Measurements from ENCODE around the gene CARMIL3.
A peak's percentile ranks its signal among the peaks of the same experiment; 100 is the strongest.
"Not testable (repeated sequence)": the region's sequence is repeated elsewhere in the genome, so short reads cannot be mapped to it uniquely, and the experiment has no call there.

The CARMIL3 gene, protein sequence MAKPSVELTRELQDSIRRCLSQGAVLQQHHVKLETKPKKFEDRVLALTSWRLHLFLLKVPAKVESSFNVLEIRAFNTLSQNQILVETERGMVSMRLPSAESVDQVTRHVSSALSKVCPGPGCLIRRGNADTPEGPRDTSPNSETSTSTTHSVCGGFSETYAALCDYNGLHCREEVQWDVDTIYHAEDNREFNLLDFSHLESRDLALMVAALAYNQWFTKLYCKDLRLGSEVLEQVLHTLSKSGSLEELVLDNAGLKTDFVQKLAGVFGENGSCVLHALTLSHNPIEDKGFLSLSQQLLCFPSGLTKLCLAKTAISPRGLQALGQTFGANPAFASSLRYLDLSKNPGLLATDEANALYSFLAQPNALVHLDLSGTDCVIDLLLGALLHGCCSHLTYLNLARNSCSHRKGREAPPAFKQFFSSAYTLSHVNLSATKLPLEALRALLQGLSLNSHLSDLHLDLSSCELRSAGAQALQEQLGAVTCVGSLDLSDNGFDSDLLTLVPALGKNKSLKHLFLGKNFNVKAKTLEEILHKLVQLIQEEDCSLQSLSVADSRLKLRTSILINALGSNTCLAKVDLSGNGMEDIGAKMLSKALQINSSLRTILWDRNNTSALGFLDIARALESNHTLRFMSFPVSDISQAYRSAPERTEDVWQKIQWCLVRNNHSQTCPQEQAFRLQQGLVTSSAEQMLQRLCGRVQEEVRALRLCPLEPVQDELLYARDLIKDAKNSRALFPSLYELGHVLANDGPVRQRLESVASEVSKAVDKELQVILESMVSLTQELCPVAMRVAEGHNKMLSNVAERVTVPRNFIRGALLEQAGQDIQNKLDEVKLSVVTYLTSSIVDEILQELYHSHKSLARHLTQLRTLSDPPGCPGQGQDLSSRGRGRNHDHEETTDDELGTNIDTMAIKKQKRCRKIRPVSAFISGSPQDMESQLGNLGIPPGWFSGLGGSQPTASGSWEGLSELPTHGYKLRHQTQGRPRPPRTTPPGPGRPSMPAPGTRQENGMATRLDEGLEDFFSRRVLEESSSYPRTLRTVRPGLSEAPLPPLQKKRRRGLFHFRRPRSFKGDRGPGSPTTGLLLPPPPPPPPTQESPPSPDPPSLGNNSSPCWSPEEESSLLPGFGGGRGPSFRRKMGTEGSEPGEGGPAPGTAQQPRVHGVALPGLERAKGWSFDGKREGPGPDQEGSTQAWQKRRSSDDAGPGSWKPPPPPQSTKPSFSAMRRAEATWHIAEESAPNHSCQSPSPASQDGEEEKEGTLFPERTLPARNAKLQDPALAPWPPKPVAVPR (N-terminal part only)

DNA sequence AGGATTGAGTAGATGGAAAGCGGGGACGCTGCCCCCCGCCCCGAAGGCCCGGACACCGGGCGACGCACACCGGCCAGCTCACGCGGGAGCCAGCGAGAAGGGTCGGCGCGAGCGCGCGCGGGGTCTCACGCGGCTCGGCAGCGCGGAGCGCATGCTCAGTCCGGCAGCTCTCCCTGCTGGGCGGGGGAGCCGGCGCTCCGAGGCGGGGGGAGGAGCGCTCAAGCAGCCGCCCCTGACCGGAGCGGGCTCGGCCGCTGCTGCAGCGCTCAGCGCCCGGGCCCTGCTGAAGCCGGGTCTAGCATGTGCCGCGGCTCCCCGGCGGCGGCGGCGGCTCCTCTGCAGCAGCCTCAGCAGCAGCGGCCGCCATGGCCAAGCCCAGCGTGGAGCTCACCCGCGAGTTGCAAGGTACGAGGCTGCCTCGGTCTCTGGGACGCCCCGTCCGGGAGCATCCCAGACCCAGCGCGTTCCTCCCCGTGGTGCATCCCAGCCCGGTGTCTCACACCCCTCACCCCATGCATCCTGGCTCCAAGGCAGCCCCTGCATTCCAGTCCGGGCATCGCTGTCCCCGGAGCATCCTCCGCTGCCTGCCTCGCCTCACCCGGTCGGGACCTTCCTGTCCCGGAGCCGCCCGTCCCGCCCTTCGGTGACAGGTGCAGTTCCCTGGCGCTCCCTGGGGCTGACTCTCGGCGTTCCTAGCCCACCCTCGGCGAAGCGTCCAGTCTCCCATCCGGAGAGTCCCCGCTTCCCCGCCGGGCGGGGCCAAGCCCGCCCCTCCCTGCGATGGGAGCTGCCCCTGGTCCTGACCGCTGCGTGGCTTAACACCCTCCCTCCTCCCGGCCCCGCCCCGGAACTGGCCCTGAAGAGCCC, at the start of gene CARMIL3:
CARMIL3 (plus strand) TSS at position 221 of the 867 bp plus-strand sequence; CDS start at position 366, 145 bp downstream.
- peak; percentile 92 for DNase-seq

DNA sequence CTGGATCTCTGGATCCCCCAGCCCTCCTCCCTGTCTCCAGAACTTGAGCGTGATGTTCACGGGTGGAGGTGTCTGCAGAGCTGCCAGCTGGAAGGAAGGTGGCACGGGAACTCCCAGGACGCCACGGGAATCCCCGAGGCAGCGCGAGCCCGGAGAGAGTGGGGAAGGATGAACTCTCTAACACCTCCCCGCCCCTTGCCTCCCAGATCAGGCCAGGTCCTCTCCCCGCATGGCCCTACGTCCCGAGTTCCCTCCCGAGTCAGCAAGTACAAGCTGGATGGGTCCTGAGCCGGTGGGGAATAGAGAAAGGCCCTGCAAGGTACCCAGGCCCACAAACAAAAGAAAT, 45.4 kb upstream of the CARMIL3 start:
- DNase-seq: not testable (repeated sequence)

DNA sequence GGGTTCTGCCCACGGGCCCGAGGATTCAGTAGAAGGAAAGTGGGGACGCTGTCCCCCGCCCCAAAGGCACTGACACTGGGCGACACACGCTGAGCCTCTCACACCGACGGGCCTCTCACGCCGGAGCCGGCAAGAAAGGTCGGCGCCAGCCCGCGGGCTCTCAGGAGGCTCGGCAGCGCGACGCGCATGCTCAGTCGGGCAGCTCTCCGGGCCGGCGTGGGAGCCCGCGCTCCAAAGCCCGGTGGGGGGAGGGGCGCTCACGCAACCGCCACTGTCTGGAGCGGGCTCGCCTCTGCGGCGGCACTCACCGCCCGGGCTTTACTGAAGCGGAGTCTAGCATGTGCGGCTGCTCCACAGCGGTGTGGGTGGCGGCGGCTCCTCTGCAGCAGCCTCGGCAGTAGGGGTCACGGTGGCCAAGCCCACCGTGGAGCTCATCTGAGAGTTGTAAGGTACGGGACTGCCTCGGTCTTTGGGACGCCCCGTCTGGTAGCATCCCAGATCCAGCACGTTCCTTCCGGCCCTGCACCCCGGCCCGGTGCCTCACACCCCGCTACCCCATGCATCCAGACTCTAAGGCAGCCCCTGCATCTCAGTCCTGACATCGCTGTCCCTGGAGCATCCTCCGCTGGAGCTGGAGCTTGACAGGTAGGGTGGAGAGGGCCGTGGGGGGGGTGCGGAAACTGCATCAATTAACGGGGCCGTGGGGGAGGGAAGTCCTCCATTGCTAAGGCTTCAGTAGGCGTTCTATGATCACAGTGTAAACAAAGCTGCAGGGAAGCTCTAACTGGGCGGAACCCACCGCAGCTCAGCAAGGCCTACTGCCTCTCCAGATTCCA, 44.8 kb upstream of the CARMIL3 start:
- peak; percentile 77 for DNase-seq

DNA sequence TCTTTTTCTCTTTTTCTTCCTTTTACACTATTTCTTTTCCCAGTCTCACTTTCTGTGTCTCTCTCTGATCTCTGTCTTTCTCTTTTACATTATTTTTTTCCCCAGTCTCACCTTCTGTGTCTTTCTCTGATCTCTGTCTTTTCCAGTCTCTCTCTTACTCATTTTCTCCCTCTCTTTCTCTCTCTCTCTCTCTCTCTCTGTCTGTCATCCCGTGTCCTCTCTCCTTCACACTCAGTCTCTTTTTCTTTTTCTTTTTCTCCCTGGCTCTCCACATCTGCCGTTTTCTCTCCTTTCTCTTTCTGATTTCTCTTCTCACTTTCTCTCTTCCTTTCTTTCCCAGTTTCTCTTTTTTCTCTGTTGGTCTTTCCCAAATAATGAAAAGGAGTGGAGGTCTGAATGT, 40.8 kb upstream of the CARMIL3 start:
- DNase-seq: no peak

DNA sequence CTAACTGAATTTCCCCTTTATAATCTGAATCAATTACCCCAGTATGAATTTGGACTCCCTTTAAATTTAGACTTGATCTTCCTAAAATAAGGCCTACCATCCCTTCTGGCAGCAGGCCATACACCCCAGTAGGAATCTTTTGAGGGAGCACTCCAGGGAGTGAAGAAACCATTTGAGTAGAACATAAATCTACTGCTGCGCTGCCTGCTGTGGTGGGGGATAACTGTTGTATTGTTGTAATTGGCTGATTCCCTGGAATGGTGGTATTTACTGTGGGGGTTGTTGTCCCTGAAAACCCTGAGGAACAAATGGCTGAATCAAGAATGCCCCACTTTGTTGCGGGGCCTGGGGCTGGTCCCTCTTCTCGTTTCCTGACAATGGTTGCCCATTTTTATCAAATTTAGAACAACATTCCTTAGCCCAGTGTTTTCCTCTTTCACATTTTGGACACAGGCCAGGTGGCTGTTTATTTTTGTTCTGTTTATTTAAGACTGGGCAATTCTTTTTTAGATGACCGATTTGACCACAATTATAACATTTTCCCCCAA, 39.0 kb upstream of the CARMIL3 start:
- peak; percentile 91 for DNase-seq

DNA sequence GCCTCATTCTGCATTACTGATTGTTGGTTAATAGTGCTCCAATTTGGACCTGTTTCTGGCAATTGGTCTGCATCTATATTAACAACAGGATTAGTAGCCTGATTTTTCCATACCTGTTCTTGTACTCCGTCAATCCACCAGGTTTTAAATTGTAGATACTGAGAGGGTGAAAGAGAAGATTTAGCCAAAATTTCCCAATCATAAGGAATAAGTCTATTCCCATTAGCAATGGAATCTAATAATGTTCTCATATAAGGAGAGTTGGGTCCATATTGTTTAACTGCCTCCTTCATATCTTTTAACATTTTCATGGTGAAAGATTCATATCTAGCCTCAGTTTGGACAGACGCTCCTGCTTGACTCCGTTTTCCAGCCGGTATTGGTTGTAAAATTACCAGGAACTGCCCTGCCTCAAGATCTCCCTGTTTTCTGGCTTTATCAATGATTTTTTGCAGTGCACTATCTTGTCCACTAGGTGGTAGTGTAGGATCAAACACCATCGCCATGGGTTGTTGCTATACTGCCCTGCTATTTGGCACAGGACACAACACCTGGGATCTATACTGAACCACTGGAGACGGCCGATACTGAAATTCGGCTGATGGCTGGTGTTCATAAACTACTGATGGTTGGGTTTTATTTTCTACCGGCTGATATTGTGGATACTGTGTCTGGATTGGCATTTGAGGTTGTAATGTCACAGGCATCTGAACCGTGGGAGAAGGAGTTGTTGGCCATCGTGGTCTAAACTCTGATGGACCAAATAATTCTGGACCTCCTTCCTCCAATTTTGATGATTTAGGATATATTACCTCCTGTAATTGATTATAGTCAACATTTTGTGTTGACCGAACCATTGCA, 37.9 kb upstream of the CARMIL3 start:
- DNase-seq: peak; percentile 82

DNA sequence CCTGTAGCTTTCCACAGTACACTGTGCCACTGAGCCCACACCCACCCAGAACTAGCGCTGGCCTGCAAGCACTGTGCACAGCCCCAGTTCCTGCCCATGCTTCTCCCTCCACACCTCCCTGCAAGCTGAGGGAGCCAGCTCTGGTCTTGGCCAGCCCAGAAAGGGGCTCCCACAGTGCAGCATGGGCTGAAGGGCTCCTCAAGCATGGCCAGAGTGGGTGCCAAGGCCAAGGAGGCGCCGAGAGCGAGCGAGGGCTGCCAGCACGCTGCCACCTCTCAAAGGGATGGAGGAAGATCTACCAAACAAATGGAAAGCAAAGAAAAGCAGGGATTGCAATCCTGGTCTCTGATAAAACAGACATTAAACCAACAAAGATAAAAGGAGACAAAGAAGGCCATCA, 36.1 kb upstream of the CARMIL3 start:
- not testable (repeated sequence) for DNase-seq

DNA sequence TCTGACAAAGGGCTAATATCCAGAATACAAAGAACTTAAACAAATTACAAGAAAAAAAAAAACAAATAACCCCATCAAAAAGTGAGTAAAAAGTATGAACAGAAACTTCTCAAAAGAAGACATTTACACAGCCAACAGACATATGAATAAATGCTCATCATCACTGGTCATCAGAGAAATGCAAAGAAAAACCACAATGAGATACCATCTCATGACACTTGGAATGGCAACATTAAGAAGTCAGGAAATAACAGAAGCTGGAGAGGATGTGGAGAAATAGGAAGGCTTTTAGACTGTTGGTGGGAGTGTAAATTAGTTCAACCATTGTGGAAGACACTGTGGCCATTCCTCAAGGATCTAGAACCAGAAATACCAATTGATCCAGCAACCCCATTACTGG, 32.8 kb upstream of the CARMIL3 start:
- DNase-seq: not testable (repeated sequence)

DNA sequence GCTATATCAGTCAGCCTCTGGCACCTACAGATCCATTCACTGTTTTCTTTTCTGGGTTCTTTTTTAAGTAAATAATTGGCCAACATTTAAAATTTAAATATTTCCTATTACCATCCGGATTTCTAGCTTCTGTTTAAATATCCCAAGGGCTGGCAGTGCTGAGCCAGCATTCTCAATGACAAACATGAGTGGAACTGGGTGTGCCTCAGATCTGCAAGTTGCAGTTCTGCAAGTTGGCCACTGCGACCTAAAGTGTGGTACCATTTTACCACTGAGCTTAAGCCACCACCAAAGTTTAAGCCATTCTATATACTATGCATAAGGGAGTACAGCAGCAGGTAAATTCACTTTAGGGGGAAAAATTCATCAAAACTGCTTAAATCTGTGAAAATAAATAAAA, 31.9 kb upstream of the CARMIL3 start:
- DNase-seq: not testable (repeated sequence)

DNA sequence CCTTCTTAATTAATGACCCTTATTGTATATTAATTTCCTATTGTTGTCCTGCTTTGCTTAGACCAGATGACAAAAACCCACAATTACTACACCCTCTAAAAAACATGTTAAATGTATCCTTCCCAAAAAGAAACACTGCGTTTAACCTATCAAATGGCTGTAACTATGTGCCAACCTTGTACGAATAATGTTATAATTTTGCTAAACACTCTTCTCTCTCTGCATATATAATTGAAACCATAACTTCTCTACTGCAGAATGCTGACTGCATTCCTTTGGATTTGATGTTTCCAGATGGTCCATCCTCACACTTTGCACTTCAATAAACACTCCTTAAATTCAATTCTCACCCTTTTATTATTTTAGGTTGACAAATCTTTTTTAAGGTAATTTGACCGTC, 31.3 kb upstream of the CARMIL3 start:
- not testable (repeated sequence) for DNase-seq

DNA sequence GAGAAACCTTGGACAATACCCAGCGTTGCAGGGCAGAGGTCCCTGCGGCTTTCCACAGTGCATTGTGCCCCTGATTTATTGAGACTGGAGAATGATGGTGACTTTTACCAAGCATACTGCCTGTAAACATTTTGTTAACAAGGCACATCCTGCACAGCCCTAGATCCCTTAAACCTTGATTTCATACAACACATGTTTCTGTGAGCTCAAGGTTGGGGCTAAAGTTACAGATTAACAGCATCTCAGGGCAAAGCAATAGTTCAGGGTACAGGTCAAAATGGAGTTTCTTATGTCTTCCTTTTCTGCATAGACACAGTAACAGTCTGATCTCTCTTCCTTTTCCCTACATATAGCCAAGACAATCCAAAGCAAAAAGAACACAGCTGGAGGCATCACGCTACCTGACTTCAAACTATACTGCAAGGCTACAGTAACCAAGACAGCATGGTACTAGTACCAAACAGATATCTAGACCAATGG, 26.8 kb upstream of the CARMIL3 start:
- DNase-seq: not testable (repeated sequence)

DNA sequence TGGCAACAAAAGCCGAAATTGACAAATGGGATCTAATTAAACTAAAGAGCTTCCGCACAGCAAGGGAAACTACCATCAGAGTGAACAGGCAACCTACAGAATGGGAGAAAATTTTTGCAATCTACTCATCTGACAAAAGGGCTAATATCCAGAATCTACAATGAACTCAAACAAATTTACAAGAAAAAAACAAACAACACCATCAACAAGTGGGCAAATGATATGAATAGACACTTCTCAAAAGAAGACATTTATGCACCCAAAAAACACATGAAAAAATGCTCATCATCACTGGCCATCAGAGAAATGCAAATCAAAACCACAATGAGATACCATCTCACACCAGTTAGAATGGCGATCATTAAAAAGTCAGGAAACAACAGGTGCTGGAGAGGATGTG, 22.1 kb upstream of the CARMIL3 start:
- DNase-seq: not testable (repeated sequence)

DNA sequence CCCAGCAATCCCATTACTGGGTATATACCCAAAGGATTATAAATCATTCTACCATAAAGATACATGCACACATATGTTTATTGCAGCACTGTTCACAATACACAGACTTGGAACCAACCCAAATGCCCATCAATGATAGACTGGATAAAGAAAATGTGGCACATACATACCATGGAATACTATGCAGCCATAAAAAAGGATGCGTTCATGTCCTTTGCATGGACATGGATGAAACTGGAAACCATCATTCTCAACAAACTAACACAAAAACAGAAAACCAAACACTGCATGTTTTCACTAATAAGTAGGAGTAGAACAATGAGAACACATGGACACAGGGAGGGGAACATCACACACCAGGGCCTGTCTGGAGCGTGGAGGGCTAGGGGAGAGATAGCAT, 20.5 kb upstream of the CARMIL3 start:
- not testable (repeated sequence) for DNase-seq

DNA sequence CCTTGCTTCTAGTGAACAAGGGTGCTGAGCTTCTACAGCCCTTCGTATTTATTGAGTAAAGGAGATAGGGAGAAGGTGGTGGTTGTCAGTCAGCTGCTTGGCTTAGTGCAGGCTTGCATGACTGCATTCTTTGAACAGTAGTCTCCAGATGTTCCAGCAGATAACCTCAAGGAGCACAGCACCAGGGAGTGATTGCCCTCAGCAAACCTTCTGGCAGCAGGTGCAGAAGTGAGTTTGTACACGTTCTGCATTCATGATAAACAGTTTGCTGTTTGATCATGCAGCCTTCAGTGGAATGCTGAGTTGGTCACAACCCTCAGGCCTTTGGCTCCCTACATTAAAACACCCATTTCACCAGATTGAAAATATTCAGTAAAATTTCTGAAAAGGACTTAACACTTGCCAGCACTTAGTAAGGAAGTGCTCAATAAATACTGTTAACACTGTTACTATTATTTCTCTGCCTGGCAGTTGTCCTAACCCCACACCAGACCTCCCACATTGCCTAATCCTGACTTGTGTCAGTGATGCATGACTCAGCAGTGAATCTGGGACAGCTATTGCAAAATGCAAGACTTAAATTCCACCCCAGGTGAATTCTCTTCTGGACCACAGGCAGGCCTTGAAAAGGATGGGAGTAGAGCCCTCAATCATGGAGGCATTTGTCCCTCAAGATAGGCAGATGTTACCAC, 18.9 kb upstream of the CARMIL3 start:
- peak; percentile 19 for DNase-seq

DNA sequence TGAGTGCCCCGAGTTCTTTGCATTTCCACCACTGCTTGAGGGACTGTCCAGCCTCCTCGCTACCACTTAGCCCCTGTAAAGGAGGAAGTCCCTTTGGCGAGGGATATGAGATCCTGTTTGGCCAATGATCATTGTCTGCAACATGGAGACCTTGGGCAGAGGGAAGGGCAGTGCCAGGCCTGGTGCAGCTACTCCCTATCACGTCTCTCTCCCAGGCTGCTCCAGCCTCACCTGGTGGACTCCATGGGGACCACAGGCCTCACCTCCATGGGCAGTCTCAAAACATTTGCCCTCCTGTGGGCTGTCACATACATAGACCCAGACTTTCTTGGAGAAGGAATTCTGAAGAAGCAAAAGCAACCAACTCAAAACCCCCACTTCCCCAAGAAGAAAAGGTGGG, 16.0 kb upstream of the CARMIL3 start:
- peak; percentile 45 for DNase-seq

DNA sequence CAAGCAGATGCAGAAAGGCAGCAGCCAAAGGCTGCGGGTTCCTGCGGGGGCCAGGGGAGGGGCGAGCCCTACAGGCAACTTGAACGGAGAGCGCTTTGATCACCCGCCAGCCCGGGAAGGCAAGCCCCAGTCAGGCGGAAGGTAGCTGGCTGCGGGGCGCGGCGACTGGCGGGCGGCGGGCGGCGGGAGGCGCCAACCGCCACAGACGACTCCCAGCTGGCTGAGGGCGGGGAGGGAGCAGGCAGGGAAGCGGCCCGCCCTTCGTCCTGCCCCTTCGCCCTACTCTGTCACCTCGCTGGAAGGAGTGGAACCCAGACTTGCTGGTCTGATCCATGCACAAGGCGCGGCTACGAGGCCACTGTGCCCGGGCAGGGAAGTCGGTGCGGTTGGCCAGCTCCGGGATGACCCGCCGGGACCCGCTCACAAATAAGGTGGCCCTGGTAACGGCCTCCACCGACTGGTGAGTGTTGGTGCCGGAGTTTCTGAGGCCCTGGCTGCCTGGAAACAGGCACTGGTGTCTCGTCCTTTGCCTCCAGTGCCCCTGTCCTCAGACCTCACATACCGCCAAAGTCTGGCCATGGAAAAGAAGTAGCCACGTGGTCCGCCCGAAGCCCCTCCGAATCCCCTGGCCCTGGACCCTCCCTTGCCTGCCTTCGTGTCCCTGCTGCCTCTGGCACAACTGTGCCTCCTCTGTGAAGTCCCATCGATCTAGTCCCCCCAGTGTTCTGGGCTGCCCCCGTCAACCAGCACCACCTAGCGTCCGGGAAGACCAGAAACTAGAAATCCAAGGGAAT, 15.4 kb upstream of the CARMIL3 start:
- peak; percentile 93 for DNase-seq

DNA sequence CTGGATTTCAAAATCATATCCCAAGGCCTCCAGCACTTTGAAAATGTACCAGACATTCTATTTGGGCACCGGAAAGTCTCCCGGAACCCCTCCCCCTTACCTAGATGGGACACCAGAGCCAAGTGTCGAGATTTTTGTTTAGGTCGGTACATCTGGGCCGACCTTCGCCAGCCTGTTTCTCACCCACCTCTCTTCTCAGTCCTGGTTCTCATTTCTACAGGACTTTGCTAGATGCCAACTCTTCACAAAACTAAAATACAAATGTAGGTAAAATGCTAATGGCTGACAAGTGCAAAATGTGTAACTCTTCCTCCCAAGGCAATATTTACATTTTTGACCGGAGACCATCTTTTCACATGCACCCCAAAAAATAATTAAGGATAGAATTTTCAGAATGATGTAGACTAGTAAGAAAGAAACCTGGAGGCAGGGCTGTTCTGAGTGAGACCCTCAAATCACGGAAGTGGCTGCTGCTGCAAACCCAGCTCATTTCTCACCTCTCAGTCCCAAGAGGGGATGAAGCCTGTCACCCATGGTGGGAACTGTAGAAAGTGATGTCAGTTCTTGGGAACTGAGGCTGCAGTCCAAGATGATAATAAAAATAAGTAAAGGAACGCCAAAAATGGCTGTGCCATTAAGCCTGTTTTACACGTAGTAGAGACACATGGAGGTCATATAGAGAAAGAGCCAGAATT, 14.7 kb upstream of the CARMIL3 start:
- DNase-seq: not testable (repeated sequence)
